B cell (primary cell): Measurements from ENCODE around the gene CELA3B. TPM values are rescaled to one million over a fixed set of nuclear protein-coding genes. Genes with fewer than 3 reads are reported as not detected.

Source experiments
- ATAC-seq: fragments of 200-7000 bp; cut with Tn5 transposase; one replicate; pipeline ENCODE4 v1.10.0; 2021; ENCODE audit warnings: low read depth, mild to moderate bottlenecking, moderate number of reproducible peaks, moderate library complexity
- CTCF ChIA-PET: fragments of 350-600 bp; sonication (Branson Sonifier 250); formaldehyde crosslinking; loops from one replicate; lab custom pipeline; 2021; ENCODE audit warnings: antibody characterized with exemption, inconsistent platforms; lab: Charles Lee
- POLR2A ChIA-PET: fragments of 350-600 bp; sonication (Branson Sonifier 250); formaldehyde crosslinking; loops from one replicate; lab custom pipeline; 2021; ENCODE audit warnings: antibody characterized with exemption; lab: Charles Lee
- DNase-seq: peaks from one replicate; pipeline ENCODE4 v3.0.0; 2013
- H2AFZ ChIP-seq: 2 replicates; pipeline ENCODE4 v1.6.1; 2012; ENCODE audit warnings: mild to moderate bottlenecking, low read depth, low read length; ENCODE audit not compliant: insufficient read depth, poor library complexity, severe bottlenecking
- H3K27ac ChIP-seq, 2 donors: 1 replicate in 1 of 2; 2 replicates in 1 of 2; pipeline ENCODE4 v1.5.1; 2012 to 2013; ENCODE audit warnings: low read length in 2 of 2, mild to moderate bottlenecking in 2 of 2, moderate library complexity in 1 of 2
- H3K27me3 ChIP-seq, 4 experiments: fragments of 200-600 bp in 1 of 4; sonication (generic) in 1 of 4; replicated peaks in 1 of 4; 1 replicate in 2 of 4; 2 replicates in 2 of 4; pipeline versions ENCODE4 v1.6.1 to v1.7.0; 2013 to 2016; ENCODE audit warnings: low read length in 3 of 4, mild to moderate bottlenecking in 2 of 4, mixed read lengths in 1 of 4, moderate library complexity in 1 of 4; ENCODE audit not compliant: insufficient read depth in 4 of 4, control insufficient read depth in 3 of 4; ENCODE audit errors: control extremely low read depth in 1 of 4
- H3K36me3 ChIP-seq, 2 experiments: replicated peaks in 1 of 2; 1 replicate in 1 of 2; 2 replicates in 1 of 2; pipeline versions ENCODE4 v1.6.1 to v1.7.1; 2013; ENCODE audit warnings: low read length in 1 of 2; ENCODE audit not compliant: insufficient read depth in 2 of 2, control insufficient read depth in 1 of 2; ENCODE audit errors: control extremely low read depth in 1 of 2, extremely low read depth in 1 of 2
- H3K4me1 ChIP-seq, 2 donors: fragments of 200-600 bp in 1 of 2; sonication (generic) in 1 of 2; 1 replicate in 1 of 2; 2 replicates in 1 of 2; pipeline versions ENCODE4 v1.5.1 to v1.6.1; 2013 to 2017; ENCODE audit warnings: low read length in 2 of 2; ENCODE audit not compliant: control insufficient read depth in 2 of 2, insufficient read depth in 2 of 2
- H3K4me2 ChIP-seq: replicated peaks from 2 replicates; pipeline ENCODE3; 2012; ENCODE audit warnings: mild to moderate bottlenecking, low read depth, low read length; ENCODE audit not compliant: poor library complexity, severe bottlenecking
- H3K4me3 ChIP-seq, 5 experiments: fragments of 200-600 bp in 1 of 5; sonication (generic) in 1 of 5; 1 replicate in 3 of 5; 2 replicates in 2 of 5; pipeline versions ENCODE4 v1.5.1 to v1.7.0; 2011 to 2016; ENCODE audit warnings: low read length in 4 of 5, mild to moderate bottlenecking in 4 of 5, low read depth in 2 of 5, control low read depth in 1 of 5, moderate library complexity in 1 of 5; ENCODE audit not compliant: insufficient read depth in 1 of 5; ENCODE audit errors: control extremely low read depth in 1 of 5, extremely low read depth in 1 of 5
- H3K79me2 ChIP-seq: fragments of 200-600 bp; sonication (generic); one replicate; pipeline ENCODE4 v1.6.0; 2016; ENCODE audit warnings: low read length; ENCODE audit not compliant: control insufficient read depth, insufficient read depth
- H3K9ac ChIP-seq: fragments of 200-600 bp; sonication (generic); 2 replicates; pipeline ENCODE4 v1.6.1; 2017; ENCODE audit warnings: mild to moderate bottlenecking, low read length, moderate library complexity
- H3K9me3 ChIP-seq, 3 donors: one replicate each; pipeline versions ENCODE4 v1.6.1 to v1.7.1; 2013; ENCODE audit warnings: low read length in 2 of 3; ENCODE audit not compliant: control insufficient read depth in 2 of 3, insufficient read depth in 1 of 3; ENCODE audit errors: control extremely low read depth in 1 of 3
- H4K20me1 ChIP-seq: 2 replicates; pipeline ENCODE4 v1.6.0; 2012; ENCODE audit warnings: mild to moderate bottlenecking, low read length; ENCODE audit not compliant: insufficient read depth, control insufficient read depth, poor library complexity, severe bottlenecking
- H3K27ac Mint-ChIP-seq: one replicate; pipeline ENCODE4 v1.8.0; 2021; ENCODE audit warnings: mixed read lengths
- H3K27me3 Mint-ChIP-seq: one replicate; pipeline ENCODE4 v1.8.0; 2021; ENCODE audit warnings: mixed read lengths
- H3K4me1 Mint-ChIP-seq: one replicate; pipeline ENCODE4 v1.8.0; 2021; ENCODE audit warnings: mixed read lengths
- H3K4me3 Mint-ChIP-seq: one replicate; pipeline ENCODE4 v1.8.0; 2021; ENCODE audit warnings: mixed read lengths
- H3K9me3 Mint-ChIP-seq: one replicate; pipeline ENCODE4 v1.8.0; 2022; ENCODE audit warnings: mixed read lengths; ENCODE audit not compliant: insufficient read depth
- EZH2 ChIP-seq: IDR thresholded peaks from 2 replicates; pipeline ENCODE4 v1.6.1; 2012; ENCODE audit warnings: borderline replicate concordance, low read depth, mild to moderate bottlenecking, moderate library complexity, low read length; ENCODE audit not compliant: insufficient read depth, poor library complexity, severe bottlenecking
- WGBS: methylation state at CpG from one replicate; pipeline ENCODE4 v1.1.5; 2013; ENCODE audit warnings: missing lambda C conversion rate; ENCODE audit not compliant: insufficient coverage; 5-methylcytosine and 5-hydroxymethylcytosine counted together
- intact Hi-C: fragments of 100-400 bp; cut with micrococcal nuclease; formaldehyde crosslinking; loops from one replicate; pipeline ENCODE4 v1.10.0; 2022
- polyA plus RNA-seq: library from polyadenylated mRNA; depleted of rRNA; stranded (reverse); fragments of >200 nt; gene quantifications from 2 replicates; pipeline ENCODE4 v1.2.3, GENCODE V29; 2012
- total RNA-seq, 2 donors: library from RNA; stranded (reverse); fragments of 120-200 nt in 1 of 2; gene quantifications; 1 replicate in 1 of 2; 2 replicates in 1 of 2; pipeline versions ENCODE4 v1.2.3 to v1.2.4, GENCODE V29; 2013 to 2022
- TF ChIP-seq, protein P1 (sequence below): fragments of 200-600 bp; IDR thresholded peaks from one replicate; pipeline ENCODE4 v1.8.0; 2022; ENCODE audit warnings: antibody characterized with exemption, mild to moderate bottlenecking

Gene CELA3B
- total and polyA plus RNA-seq, 2 donors (not counting 1 experiment from before 2014, with no cell fraction given): not detected

DNA sequence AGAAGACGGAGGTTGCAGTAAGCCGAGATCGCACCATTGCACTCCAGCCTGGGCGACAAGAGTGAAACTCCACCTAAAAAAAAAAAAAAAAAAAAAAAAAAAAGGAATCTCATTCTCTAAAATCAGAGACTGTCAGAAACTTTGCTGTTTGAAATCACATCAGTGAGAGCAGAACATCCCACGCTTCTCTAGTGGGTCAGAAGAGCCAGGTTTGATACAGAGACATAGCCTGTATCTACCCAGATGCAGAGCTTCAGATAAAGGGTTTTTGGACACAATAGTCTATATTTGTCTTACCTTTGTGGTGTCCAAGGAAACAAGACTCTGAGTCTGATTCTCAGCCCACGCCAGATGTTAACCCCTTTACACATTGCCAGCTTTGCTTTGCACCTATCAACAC is 44.2 kb downstream of the CELA3B start:
- Mint-ChIP-seq H3K9me3 (no peaks in the 10 kb centered on the region), H3K4me3 (no peak overlapping the region), H3K27me3 (no peaks in the 10 kb centered on the region), H3K4me1 (peaks cover 37% of the 10 kb centered on the region), H3K27ac (no peak overlapping the region)
- Histone ChIP-seq H2AFZ (no peak overlapping the region), H3K27me3 (no peaks in the 10 kb centered on the region), H3K4me3 (no peak overlapping the region), H3K9ac (no peak overlapping the region), H3K79me2 (peaks cover 13% of the 10 kb centered on the region), H3K4me1 (peaks cover 18 to 34% of the 10 kb centered on the region in 2 donors), H3K36me3 (no peaks in the 10 kb centered on the region), H3K9me3 (peaks cover 0 to under 1% (median 0%) of the 10 kb centered on the region in 3 donors), H4K20me1 (no peaks in the 10 kb centered on the region), H3K27ac (no peak overlapping the region), H3K4me2 (no peak overlapping the region)
- CTCF ChIA-PET: interaction anchor here (1.0 to 6.4 kb wide), 7 partner anchors 17 to 85 kb away, joined by 3 to 89 read pairs (median 5); partner anchors contain the start of gene CDC42
- DNase-seq (no peak), ATAC-seq (no peak)
- intact Hi-C loops: loop anchor here (10.0 kb wide), 2 partner anchors 506 to 726 kb away; partner anchors contain the start of gene ECE1
- WGBS: 100% methylated on average over 2 of the region's 6 CpGs
- POLR2A ChIA-PET: no interaction called here
- TF ChIP-seq, protein P1, sequence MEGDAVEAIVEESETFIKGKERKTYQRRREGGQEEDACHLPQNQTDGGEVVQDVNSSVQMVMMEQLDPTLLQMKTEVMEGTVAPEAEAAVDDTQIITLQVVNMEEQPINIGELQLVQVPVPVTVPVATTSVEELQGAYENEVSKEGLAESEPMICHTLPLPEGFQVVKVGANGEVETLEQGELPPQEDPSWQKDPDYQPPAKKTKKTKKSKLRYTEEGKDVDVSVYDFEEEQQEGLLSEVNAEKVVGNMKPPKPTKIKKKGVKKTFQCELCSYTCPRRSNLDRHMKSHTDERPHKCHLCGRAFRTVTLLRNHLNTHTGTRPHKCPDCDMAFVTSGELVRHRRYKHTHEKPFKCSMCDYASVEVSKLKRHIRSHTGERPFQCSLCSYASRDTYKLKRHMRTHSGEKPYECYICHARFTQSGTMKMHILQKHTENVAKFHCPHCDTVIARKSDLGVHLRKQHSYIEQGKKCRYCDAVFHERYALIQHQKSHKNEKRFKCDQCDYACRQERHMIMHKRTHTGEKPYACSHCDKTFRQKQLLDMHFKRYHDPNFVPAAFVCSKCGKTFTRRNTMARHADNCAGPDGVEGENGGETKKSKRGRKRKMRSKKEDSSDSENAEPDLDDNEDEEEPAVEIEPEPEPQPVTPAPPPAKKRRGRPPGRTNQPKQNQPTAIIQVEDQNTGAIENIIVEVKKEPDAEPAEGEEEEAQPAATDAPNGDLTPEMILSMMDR: no peak
- TF ChIP-seq EZH2: no peak
